PC-9 (cell line): Measurements from ENCODE around the gene IFIT2.

Experiments used
- CTCF ChIP-seq: fragments of 200-600 bp; sonication (generic); conservative IDR thresholded peaks from 2 replicates; pipeline ENCODE4 v1.6.1; 2017; ENCODE audit warnings: mixed run types, antibody characterized with exemption, mild to moderate bottlenecking, moderate library complexity
- EZH2 ChIP-seq: fragments of 200-600 bp; sonication (generic); IDR thresholded peaks from 2 replicates; pipeline ENCODE4 v1.8.0; 2017; ENCODE audit warnings: antibody characterized with exemption, low read depth

- no peak for TF ChIP-seq CTCF
- TF ChIP-seq EZH2, result no peak
Observed at GRCh38 chr10:89304446-89304845, 2.6 kb downstream of the IFIT2 start.
